ENCODE measurements around the gene ACACB.

DNA sequence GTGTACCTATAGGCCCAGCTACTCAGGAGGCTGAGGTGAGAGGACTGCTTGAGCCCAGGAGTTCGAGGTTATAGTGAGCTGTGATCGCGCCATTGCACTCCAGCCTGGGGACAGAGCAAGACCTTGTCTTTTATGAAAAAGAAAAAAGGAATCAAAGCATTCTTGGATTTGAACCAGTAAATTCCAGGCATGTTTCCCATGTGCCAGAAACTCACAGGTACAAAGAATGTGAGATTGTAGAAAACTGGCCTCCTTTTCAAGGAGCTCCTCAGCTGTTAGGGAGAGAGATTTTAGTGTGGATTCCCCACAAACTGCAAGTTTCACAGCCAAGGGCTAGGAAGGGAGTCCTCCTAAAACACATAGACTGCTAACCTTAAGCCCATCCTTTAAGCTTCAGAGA, 97.7 kb downstream of the ACACB start:
- TF ChIP-seq, protein P1, sequence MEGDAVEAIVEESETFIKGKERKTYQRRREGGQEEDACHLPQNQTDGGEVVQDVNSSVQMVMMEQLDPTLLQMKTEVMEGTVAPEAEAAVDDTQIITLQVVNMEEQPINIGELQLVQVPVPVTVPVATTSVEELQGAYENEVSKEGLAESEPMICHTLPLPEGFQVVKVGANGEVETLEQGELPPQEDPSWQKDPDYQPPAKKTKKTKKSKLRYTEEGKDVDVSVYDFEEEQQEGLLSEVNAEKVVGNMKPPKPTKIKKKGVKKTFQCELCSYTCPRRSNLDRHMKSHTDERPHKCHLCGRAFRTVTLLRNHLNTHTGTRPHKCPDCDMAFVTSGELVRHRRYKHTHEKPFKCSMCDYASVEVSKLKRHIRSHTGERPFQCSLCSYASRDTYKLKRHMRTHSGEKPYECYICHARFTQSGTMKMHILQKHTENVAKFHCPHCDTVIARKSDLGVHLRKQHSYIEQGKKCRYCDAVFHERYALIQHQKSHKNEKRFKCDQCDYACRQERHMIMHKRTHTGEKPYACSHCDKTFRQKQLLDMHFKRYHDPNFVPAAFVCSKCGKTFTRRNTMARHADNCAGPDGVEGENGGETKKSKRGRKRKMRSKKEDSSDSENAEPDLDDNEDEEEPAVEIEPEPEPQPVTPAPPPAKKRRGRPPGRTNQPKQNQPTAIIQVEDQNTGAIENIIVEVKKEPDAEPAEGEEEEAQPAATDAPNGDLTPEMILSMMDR (IDR thresholded peaks at IDR 0.05): no peak
- TF ChIP-seq EP300 (IDR thresholded peaks at IDR 0.05): no peak
- no peak for TF ChIP-seq POLR2A (IDR thresholded peaks at IDR 0.05)

All from tibial nerve (tissue), 4 donors.